22Rv1 (cell line): ENCODE data around the gene SLC49A3.

Source experiments
- CTCF ChIP-seq: fragments of 450-650 bp; IDR thresholded peaks from 2 replicates; pipeline ENCODE4 v1.5.1; 2017; ENCODE audit warnings: mild to moderate bottlenecking
- ZFX ChIP-seq: fragments of 450-650 bp; IDR thresholded peaks from 2 replicates; pipeline ENCODE4 v1.6.1; 2017; ENCODE audit warnings: antibody characterized with exemption, borderline replicate concordance

DNA sequence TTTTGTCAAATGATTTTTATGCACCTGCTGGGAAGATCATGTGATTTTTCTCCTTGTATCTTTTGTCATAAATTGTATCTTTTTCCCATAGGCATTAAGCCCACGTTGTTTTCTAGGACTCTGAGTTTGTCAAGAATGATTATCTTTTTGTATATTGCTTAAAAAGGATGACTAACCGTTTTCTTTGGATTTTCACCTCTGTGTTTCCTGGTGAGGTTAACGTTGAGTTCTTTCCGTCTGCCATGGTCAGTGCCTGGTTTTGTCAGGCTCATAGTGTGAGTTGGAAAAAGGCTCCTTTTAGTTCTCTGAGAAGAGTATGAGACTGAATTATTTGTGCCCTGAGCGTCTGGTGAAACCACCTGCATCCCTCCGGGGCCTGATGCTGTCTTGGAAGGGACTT is 38.6 kb upstream of the SLC49A3 start:
- TF ChIP-seq CTCF: no peak
- no peak for TF ChIP-seq ZFX
